Kidney (tissue), 14 donors: ENCODE measurements around the gene CGN. TPM values are rescaled to one million over a fixed set of nuclear protein-coding genes. Genes with fewer than 3 reads are reported as not detected.
A peak's percentile ranks its signal among the peaks of the same experiment; 100 is the strongest.

ENCODE experiments used
- DNase-seq, 5 donors: peaks; one replicate each; pipeline ENCODE4 v3.0.0-alpha.2; 2013 to 2020
- FAIRE-seq: peaks from 2 replicates; lab custom pipeline; 2012; peaks lifted over from hg19 to GRCh38; lab: Jason Lieb, UNC
- H3K27ac ChIP-seq, 2 donors: one replicate each; pipeline ENCODE4 v1.7.0; 2013; ENCODE audit warnings: low read depth in 2 of 2, low read length in 2 of 2, inconsistent platforms in 1 of 2
- H3K27me3 ChIP-seq: one replicate; pipeline ENCODE4 v1.7.1; 2013; ENCODE audit warnings: low read length, inconsistent platforms; ENCODE audit not compliant: control insufficient read depth, insufficient read depth
- H3K36me3 ChIP-seq, 3 donors: one replicate each; pipeline versions ENCODE4 v1.7.0 to v1.7.1; 2013; ENCODE audit warnings: low read length in 3 of 3, control low read depth in 1 of 3, inconsistent platforms in 1 of 3; ENCODE audit not compliant: insufficient read depth in 3 of 3, control insufficient read depth in 2 of 3
- H3K4me1 ChIP-seq, 3 donors: one replicate each; pipeline versions ENCODE4 v1.7.0 to v1.7.1; 2013; ENCODE audit warnings: low read length in 3 of 3, inconsistent platforms in 1 of 3, low read depth in 1 of 3; ENCODE audit not compliant: control insufficient read depth in 2 of 3, insufficient read depth in 2 of 3
- H3K4me3 ChIP-seq, 3 donors: one replicate each; pipeline versions ENCODE4 v1.7.0 to v1.8.1; 2013; ENCODE audit warnings: low read length in 3 of 3, control low read depth in 1 of 3, inconsistent platforms in 1 of 3
- H3K9ac ChIP-seq, 3 donors: one replicate each; pipeline versions ENCODE4 v1.7.0 to v1.7.1; 2013; ENCODE audit warnings: low read length in 3 of 3, control low read depth in 1 of 3, inconsistent platforms in 1 of 3
- H3K9me3 ChIP-seq, 3 donors: one replicate each; pipeline versions ENCODE4 v1.7.0 to v1.7.1; 2013; ENCODE audit warnings: low read length in 3 of 3, control low read depth in 1 of 3, inconsistent platforms in 1 of 3; ENCODE audit not compliant: control insufficient read depth in 2 of 3, insufficient read depth in 1 of 3
- CTCF ChIP-seq: IDR thresholded peaks from 3 replicates; pipeline ENCODE4 v1.5.1; 2012; ENCODE audit warnings: mild to moderate bottlenecking, moderate library complexity, borderline replicate concordance; ENCODE audit not compliant: insufficient read depth; ENCODE audit errors: extremely low read depth
- intact Hi-C: fragments of 100-400 bp; cut with DNase I; formaldehyde crosslinking; loops from one replicate; pipeline ENCODE4 v1.11.1; 2022
- polyA plus RNA-seq: library from polyadenylated mRNA; stranded (reverse); fragments of 350-450 nt; fragmentation: Illumina TruSeq; extraction: RNeasy Lipid Tissue Mini Kit (QIAGEN cat#74804); gene quantifications from one replicate; pipeline ENCODE4 v1.2.3, GENCODE V29; 2014; ENCODE audit warnings: low read depth, low replicate concordance; ENCODE audit not compliant: insufficient read depth
- total RNA-seq: library from RNA; stranded (reverse); fragmentation: NEBNext Ultra II Directional; extraction: Animal tissue kit (Norgen Biotek cat#: 25700); gene quantifications from one replicate; pipeline ENCODE4 v1.2.1, GENCODE V29; 2021
- donor health status: control.
- donor health status: control.
- donor health status: control.
- donor health status: control.
- donor health status: control.
- donor health status: DM: yes; HTN: yes; CAD: no.
- donor health status: Normal renal cell carcinoma (clear cell type).

Gene CGN
- total and polyA plus RNA-seq, 2 donors from 2014 or later: 24.0 to 41.6 TPM

GRCh38 chr1:151547119-151547899, 36.1 kb downstream of the CGN start:
- DNase-seq (peak in 4 of 5 donors; percentile 50 to 86 (median 74)), FAIRE-seq (no peak)
- TF ChIP-seq CTCF: no peak
- H3K9ac ChIP-seq: peak overlapping the region in 2 of 3 donors; percentile 3 to 17
- no peak overlapping the region for H3K4me3 ChIP-seq
- H3K27me3 ChIP-seq: no peaks in the 10 kb centered on the region
- peaks cover 0 to 9% (median 7%) of the 10 kb centered on the region in 3 donors for H3K4me1 ChIP-seq
- H3K9me3 ChIP-seq: no peaks in the 10 kb centered on the region
- peak overlapping the region; percentile 85 to 92 for H3K27ac ChIP-seq
- H3K36me3 ChIP-seq: no peaks in the 10 kb centered on the region
- intact Hi-C loops: no loop called here

- no peak for FAIRE-seq
- peak overlapping the region in 1 of 3 donors; percentile 3 for H3K9ac ChIP-seq
Measured at GRCh38 chr1:151547900-151548230, 36.7 kb downstream of the CGN start.

GRCh38 chr1:151549199-151549598, 38.0 kb downstream of the CGN start:
- DNase-seq (no peak), FAIRE-seq (no peak)
- peaks cover 0 to 7% (median 5%) of the 10 kb centered on the region in 3 donors for H3K4me1 ChIP-seq
- no peaks in the 10 kb centered on the region for H3K9me3 ChIP-seq
- no peak for TF ChIP-seq CTCF
- no peaks in the 10 kb centered on the region for H3K27me3 ChIP-seq
- H3K36me3 ChIP-seq: no peaks in the 10 kb centered on the region
- intact Hi-C loops: no loop called here
- no peak overlapping the region for H3K27ac ChIP-seq
- H3K4me3 ChIP-seq: no peak overlapping the region
- H3K9ac ChIP-seq: no peak overlapping the region

More at GRCh38 chr1:151547900-151548230, 36.7 kb downstream of the CGN start:
- Histone ChIP-seq H3K4me3 (no peak overlapping the region), H3K27me3 (no peaks in the 10 kb centered on the region), H3K36me3 (no peaks in the 10 kb centered on the region), H3K4me1 (peaks cover 0 to 7% (median 6%) of the 10 kb centered on the region in 3 donors), H3K9me3 (no peaks in the 10 kb centered on the region), H3K27ac (peak overlapping the region; percentile 85 to 92)
- no peak for DNase-seq
- no peak for TF ChIP-seq CTCF
- intact Hi-C loops: no loop called here
